SHP77 treated with DMSO at 0.1 percent for 48 hours (cell line): ENCODE results near the gene TF.
A peak's percentile ranks its signal among the peaks of the same experiment; 100 is the strongest.
"Not testable (repeated sequence)": the region's sequence is repeated elsewhere in the genome, so short reads cannot be mapped to it uniquely, and the experiment has no call there.

Experiments used
- DNase-seq: peaks from one replicate; lab custom pipeline; 2025; lab: John Stamatoyannopoulos, UW

The TF gene

GRCh38 chr3:133767607-133768006 lies 21.4 kb downstream of the TF start:
- no peak for DNase-seq

DNA sequence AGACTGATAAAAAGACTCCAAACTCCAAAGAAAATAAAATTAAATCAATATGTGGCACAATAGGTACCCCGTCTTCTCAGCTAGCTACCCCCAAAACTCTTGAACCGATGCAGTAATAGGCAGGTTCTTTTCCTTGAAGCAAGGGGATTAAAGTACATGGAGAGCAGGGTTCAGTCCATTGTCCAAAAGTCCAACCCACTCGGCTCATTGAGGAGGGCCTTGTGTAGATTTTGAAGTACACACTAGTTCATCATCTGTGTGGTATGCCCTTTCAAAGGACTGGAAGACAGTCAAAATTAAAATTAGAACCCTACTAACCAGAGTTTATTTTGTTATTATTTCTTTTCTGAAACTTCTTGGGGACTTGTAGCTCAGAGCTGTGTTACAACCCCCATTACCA lies 23.3 kb downstream of the TF start:
- DNase-seq, result no peak

GRCh38 chr3:133773732-133774131 lies 27.5 kb downstream of the TF start:
- no peak for DNase-seq

GRCh38 chr3:133775309-133775708 lies 29.1 kb downstream of the TF start:
- DNase-seq, result no peak

- no peak for DNase-seq
Measured at GRCh38 chr3:133775835-133776234, 29.6 kb downstream of the TF start.

GRCh38 chr3:133776794-133777438 lies 30.7 kb downstream of the TF start:
- DNase-seq, result no peak

- no peak for DNase-seq
Measured at GRCh38 chr3:133777807-133778568, 31.8 kb downstream of the TF start.

DNA sequence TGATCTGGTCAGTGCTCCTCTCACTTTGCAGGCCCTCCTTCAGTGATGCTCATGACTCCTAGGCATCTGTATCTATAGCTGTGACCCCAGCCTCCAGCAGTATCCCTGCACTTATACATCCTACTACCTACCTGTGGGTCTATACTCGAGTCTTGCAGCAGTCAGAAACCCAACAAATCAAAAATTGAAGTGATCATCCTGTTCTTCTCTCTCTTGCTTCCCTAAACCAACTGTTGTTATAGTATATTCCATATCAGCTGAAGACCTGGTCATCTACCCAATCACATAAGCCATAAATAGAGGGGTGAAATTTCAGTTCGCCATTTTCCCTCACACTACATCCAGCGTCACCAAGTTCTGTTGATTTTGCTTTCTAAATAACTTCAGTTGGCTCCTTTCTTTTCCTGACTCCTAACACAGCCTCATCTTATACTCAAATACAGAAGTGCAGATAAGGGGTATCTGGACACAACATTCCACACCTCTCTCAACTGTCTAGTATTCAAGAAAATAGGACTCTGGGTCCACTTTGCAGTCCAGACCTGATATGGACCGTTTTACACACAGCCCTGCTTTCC lies 33.5 kb downstream of the TF start:
- DNase-seq, result no peak

DNA sequence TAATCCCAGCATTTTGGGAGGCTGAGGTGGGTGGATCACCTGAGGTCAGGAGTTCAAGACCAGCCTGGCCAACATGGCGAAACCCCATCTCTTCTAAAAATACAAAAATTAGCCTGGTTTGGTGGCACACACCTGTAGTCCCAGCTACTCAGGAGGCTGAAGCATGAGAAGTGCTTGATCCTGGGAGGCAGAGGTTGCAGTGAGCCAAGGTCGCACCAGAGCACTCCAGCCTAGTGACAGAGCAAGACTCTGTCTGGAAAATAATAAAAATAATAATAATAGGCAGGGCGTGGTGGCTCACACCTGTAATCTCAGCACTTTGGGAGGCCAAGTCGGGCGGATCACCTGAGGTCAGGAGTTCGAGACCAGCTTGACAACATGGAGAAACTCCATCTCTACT lies 34.6 kb downstream of the TF start:
- DNase-seq, result not testable (repeated sequence)

DNA sequence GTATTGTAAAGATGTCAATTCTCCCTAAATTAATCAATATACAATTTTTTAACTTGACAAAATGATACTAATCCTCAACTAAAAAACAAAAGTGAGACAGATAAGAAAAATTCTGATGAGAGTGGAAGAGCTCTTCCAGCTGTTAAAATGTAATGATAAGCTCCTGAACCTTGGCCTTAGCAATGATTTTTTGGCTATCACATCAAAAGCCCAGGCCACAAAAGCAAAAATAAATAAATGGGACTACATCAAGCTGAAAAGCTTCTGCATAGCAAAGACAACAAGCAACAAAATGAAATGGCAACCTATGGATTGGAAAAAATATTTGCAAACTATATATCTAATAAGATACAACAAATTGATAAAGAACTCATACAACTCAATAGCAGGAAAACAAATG lies 35.4 kb downstream of the TF start:
- DNase-seq, result no peak

DNA sequence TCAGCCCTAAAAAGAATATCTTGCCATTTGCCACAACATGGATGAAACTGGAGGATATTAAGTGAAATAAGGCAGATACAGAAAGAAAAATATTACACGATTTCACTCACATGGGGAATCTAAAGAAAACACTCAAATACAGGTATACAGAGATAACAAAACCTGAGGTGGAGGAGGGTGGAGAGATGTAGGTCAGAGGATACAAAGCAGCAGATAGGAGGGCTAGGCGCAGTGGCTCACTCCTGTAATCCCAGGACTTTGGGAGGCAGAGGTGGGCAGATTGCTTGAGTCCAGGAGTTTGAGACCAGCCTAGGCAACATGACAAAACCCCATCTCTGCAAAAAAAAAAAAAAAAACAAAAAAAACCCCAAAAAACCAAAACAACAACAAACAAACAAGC lies 36.3 kb downstream of the TF start:
- no peak for DNase-seq

DNA sequence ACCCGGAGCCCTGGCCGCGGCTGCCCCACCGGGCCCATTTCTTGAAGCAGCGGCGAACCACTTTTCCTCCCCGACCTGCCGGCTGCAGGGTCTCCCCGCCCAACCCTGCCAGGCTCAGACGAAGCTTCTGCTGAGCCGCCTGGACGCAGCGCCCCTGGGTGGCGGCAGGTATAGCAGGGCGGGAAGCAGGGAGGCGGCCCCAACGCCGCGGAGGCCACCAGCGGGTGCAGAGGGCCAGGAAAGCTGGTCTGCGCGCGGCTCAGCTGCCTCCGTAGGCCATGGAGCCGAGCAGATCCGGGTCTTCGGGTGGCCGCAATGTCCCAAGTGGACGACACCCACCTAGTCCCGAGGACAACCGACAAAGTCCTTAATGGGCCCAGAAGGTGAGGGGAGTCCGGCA lies 37.6 kb downstream of the TF start:
- no peak for DNase-seq

- DNase-seq, result no peak
Measured at GRCh38 chr3:133788024-133788423, 41.8 kb downstream of the TF start.

GRCh38 chr3:133792171-133792763 lies 46.1 kb downstream of the TF start:
- DNase-seq, result no peak

DNA sequence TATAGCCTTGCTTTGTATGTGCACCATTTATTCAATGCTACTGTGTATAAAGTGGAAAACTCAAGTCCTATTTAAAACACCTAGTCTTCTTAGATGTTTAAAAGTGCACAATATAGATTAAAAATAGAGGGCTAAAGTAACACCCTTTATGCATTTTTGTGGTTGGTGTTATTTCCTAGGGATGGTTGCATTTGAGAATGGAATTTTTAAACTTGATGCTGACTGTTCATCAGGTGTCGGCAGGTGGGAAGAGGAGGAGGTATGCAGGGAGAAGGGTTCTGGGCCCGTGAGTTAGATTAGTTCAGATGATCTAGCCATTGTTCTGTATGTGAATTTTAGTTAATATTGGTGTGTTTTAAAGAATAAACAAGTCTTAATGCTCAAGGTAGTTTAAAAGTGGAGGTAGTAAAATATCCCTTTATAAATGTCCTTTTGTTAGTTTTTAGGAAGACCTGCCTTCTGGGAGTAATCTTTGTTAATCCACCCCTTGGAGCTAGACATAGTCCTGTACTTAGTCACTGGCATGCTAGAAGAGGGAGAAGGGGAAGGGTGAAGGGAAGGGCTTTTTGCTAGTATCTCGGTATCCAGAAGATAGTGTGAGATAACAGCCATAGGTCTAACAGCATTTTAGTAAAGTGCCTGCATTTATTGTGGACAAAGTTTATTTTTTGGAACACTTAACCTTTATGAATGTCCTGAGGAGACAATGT lies 51.4 kb downstream of the TF start:
- no peak for DNase-seq

GRCh38 chr3:133799794-133800585 lies 53.8 kb downstream of the TF start:
- peak; percentile 4 for DNase-seq

DNA sequence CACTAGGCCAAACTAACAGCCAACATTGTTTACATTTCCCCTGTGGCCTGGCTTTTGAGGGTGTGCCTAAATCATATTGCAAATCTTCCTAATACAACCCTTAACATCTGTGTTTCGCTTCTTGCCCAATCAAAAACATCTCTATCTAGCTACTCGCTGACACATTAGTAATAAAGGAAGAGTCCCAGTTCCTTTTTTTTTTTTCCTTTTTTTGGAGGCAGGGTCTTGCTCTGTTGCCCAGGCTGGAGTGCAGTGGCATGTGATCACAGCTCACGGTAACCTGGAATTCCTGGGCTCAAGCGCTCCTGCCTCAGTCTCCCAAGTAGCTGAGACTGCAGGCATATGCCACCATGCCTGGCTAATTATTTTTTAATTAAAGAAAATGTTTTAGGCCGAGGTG lies 57.3 kb downstream of the TF start:
- no peak for DNase-seq

- no peak for DNase-seq
Measured at GRCh38 chr3:133804896-133805295, 58.7 kb downstream of the TF start.

DNA sequence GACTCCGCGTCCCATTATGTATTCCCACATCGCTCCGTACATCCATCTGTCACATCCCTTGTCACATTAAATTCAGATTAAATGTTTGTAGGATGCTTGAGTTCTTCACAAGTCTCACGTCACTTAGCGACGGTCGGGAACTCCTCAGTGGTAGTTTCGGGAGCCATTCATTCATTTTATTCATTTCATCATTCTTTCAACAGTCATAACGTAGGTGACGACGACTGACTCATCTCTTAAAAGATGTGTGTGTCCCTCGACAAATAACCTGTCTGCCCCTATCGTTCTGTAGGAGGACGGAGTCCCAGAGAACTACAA lies 59.1 kb downstream of the TF start:
- no peak for DNase-seq

DNA sequence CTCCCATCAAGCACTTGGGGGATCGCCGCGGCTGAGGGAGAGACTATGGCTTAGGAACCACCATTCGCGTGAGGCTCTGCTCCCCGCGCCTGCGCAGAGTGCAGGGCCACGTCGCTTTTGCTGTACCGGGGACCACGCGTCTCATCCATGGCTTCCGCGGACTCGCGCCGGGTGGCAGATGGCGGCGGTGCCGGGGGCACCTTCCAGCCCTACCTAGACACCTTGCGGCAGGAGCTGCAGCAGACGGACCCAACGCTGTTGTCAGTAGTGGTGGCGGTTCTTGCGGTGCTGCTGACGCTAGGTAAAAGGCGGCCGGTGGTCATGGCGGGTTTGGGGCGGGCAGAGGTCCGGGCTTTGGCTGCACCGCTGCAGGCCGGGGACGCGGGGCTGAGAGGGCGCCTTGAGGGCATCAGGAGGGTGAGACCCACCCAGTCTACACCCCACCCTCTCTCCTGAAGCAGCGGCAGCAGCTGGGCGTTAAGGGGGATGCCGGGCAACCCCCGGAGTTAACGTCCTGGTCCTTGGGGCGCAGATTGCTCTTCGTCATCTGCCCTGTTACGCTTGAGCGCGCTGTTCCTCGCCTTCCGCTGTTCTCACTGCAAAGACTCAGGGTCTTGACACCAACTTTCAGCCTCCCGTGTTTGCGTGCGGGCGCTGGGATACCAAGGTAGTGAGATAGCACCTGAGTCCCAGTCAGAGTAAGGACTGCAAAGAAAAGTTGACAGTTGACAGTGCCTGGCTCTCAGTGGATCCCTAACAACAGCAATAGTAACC lies 59.7 kb downstream of the TF start, which contains the start of gene SRPRB:
Gene SRPRB, plus strand, starts transcription at position 114 of the 774 bp plus-strand sequence. Its CDS starts 34 bp downstream, at position 148.
- DNase-seq, result peak; percentile 89

DNA sequence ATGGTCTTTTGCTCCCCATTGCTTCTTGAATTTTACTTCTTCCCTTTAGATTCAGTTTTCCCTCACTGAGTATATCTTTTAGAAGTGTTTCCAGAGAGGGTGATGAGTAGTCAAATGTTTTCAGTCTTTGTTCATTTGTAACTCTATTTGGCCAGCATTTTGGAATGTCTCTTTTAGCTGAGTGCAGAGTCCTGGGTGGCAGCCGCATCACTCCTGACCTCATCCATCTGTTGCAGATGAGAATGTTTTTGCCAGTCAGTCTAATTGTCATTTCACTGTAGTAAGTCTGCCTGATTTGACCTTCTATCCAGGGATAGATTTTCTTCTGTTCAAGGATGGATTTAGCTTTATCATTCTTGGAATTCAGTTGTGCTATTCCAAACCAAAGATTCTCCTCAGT lies 66.7 kb downstream of the TF start:
- DNase-seq, result no peak
